Measurements from ENCODE around the gene AP3D1. TPM values are rescaled to one million over a fixed set of nuclear protein-coding genes. Genes with fewer than 3 reads are reported as not detected.

Gene AP3D1
- total RNA-seq, 1 donor from 2014 or later: 109 TPM

DNA sequence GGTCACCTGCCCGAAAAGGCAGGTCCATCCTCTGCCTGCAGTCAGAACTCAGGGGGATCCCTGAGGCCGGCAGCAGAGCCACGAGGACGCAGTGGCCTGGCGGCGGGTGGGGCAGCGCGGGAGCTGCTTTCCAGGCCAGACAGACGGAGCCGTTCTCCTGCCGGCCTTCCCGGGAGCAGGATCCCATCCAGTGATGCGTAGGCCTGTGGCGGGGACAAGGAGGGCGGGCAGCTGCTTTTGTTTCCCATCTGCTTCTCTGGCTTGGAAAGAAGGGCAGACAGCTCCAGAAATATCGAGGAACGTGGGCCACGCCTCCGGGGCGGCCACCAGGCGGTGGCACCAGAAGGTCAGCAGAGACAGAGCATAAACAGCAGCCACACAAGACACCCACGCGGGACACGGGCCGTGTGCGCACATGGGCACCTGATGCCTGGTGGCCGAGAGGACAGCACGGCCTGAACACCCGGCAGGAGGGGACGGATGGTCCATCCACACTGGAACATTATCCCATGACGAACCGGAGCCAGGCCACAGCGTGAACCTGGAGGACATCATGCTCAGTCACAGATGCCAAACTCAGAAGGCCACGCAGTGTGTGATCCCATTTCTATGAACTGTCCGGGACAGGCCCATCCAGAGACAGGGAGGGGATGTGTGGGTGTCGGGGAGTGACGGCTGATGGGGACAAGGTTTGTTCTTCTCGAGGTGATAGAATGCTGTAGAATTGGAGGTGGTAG is 86.4 kb downstream of the AP3D1 start:
- CTCF ChIA-PET: interaction anchor here (2.3 kb wide), 1 partner anchor 13 kb away, joined by 6 read pairs; no protein-coding TSS in a partner anchor
- H3K4me1 Mint-ChIP-seq: peaks cover 54% of the 10 kb centered on the region
- intact Hi-C loops (cut with micrococcal nuclease): no loop called here
- no peaks in the 10 kb centered on the region for H3K9me3 Mint-ChIP-seq
- H3K27ac Mint-ChIP-seq: no peak overlapping the region
- no peak for DNase-seq
- H3K4me3 Mint-ChIP-seq: no peak overlapping the region
- no peaks in the 10 kb centered on the region for H3K27me3 Mint-ChIP-seq
- TF ChIP-seq, protein P1, sequence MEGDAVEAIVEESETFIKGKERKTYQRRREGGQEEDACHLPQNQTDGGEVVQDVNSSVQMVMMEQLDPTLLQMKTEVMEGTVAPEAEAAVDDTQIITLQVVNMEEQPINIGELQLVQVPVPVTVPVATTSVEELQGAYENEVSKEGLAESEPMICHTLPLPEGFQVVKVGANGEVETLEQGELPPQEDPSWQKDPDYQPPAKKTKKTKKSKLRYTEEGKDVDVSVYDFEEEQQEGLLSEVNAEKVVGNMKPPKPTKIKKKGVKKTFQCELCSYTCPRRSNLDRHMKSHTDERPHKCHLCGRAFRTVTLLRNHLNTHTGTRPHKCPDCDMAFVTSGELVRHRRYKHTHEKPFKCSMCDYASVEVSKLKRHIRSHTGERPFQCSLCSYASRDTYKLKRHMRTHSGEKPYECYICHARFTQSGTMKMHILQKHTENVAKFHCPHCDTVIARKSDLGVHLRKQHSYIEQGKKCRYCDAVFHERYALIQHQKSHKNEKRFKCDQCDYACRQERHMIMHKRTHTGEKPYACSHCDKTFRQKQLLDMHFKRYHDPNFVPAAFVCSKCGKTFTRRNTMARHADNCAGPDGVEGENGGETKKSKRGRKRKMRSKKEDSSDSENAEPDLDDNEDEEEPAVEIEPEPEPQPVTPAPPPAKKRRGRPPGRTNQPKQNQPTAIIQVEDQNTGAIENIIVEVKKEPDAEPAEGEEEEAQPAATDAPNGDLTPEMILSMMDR (IDR thresholded peaks at IDR 0.05): no peak
- ATAC-seq (ENCODE audit: low read depth): no peak
- peaks cover 4% of the 10 kb centered on the region for H3K36me3 Mint-ChIP-seq (ENCODE audit: low read depth)
- POLR2A ChIA-PET: interaction anchor here (36.0 to 59.1 kb wide), 2 partner anchors 6 to 17 kb away, joined by 2723 read pairs; partner anchors contain the start of genes IZUMO4, MKNK2 and MOB3A

DNA sequence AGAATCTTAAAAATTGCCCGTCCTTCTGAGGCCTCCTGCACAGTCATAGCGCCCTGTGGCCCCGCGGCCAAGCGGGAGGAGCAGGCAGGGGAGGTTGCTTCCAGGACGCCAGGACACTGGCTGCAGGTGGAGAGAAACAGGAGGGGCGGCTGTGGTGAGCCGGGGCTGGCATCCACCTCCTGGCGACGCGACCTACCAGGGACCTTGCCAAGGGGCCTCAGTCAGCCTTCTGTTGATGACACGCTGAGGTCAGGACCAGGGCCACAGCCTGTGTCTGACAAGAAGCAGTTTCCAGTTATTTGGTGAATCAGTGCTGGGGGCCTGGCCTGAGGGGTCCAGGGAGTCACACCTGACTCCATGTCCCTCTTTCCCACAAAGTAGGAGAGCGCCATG is 87.0 kb downstream of the AP3D1 start:
- Mint-ChIP-seq H3K27me3 (no peaks in the 10 kb centered on the region), H3K9me3 (no peaks in the 10 kb centered on the region), H3K4me3 (no peak overlapping the region), H3K4me1 (peaks cover 51% of the 10 kb centered on the region), H3K36me3 (ENCODE audit: low read depth) (no peaks in the 10 kb centered on the region), H3K27ac (no peak overlapping the region)
- ChIA-PET CTCF (interaction anchor here (2.3 kb wide), 1 partner anchor 12 kb away, joined by 6 read pairs; no protein-coding TSS in a partner anchor), POLR2A (interaction anchor here (21.6 to 59.1 kb wide), 3 partner anchors 6 to 27 kb away, joined by 490 to 2723 read pairs (median 2723); partner anchors contain the start of genes IZUMO4, MKNK2 and MOB3A)
- TF ChIP-seq, protein P1 (IDR thresholded peaks at IDR 0.05): no peak
- ATAC-seq (ENCODE audit: low read depth): no peak
- no peak for DNase-seq
- intact Hi-C loops (cut with micrococcal nuclease): no loop called here

DNA sequence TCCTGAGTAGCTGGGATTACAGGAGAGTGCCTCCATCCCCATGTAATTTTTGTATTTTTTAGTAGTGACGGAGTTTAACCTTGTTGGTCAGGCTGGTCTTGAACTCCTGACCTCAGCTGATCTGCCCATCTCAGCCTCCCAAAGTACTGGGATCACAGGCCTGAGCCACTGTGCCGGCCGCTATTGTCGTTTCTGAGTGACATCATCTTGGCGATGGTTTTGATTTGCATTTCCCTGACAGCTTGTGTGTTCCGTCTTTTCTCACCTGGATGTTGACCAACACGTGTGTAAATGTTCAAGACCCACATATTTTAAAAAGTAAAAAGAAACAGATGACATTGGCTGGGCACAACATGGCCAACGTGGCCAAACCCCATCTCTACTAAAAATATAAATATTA is 87.5 kb downstream of the AP3D1 start:
- Mint-ChIP-seq H3K4me1 (peaks cover 47% of the 10 kb centered on the region), H3K36me3 (ENCODE audit: low read depth) (no peaks in the 10 kb centered on the region), H3K27me3 (no peaks in the 10 kb centered on the region), H3K4me3 (peak overlapping the region; percentile 32), H3K27ac (no peak overlapping the region), H3K9me3 (no peaks in the 10 kb centered on the region)
- POLR2A ChIA-PET: interaction anchor here (0.6 to 59.1 kb wide), 5 partner anchors 9 to 566 kb away, joined by 3 to 2723 read pairs (median 130); partner anchors contain the start of genes IZUMO4, MKNK2 and MOB3A
- intact Hi-C loops (cut with micrococcal nuclease): no loop called here
- DNase-seq (no peak), ATAC-seq (ENCODE audit: low read depth) (no peak)
- CTCF ChIA-PET: no interaction called here
- TF ChIP-seq, protein P1 (IDR thresholded peaks at IDR 0.05): no peak

DNA sequence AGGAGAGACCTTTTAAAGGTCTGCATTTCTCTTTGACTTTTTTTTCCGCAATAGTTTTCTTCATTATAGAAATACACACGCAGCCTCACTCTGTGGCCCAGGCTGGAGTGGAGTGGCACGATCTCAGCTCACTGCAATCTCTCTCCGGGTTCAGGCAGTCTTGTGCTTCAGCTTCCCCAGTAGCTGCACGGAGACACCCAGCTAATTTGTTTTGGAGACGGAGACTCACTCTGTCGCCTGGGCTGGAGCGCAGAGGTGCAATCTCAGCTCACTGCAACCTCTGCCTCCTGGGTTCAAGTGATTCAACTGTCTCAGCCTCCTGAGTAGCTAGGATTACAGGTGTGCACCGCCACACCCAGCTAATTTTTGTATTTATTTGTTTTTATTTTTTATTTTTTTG is 88.6 kb downstream of the AP3D1 start:
- Mint-ChIP-seq H3K4me1 (peaks cover 44% of the 10 kb centered on the region), H3K4me3 (peak overlapping the region; percentile 87), H3K9me3 (no peaks in the 10 kb centered on the region), H3K27me3 (no peaks in the 10 kb centered on the region), H3K36me3 (ENCODE audit: low read depth) (no peaks in the 10 kb centered on the region), H3K27ac (no peak overlapping the region)
- intact Hi-C loops (cut with micrococcal nuclease): no loop called here
- TF ChIP-seq, protein P1 (IDR thresholded peaks at IDR 0.05): no peak
- ATAC-seq (ENCODE audit: low read depth) (no peak), DNase-seq (no peak)
- POLR2A ChIA-PET: interaction anchor here (3.4 to 59.1 kb wide), 4 partner anchors 11 to 25 kb away, joined by 38 to 2723 read pairs (median 310); partner anchors contain the start of genes IZUMO4, MKNK2 and MOB3A
- CTCF ChIA-PET: no interaction called here

DNA sequence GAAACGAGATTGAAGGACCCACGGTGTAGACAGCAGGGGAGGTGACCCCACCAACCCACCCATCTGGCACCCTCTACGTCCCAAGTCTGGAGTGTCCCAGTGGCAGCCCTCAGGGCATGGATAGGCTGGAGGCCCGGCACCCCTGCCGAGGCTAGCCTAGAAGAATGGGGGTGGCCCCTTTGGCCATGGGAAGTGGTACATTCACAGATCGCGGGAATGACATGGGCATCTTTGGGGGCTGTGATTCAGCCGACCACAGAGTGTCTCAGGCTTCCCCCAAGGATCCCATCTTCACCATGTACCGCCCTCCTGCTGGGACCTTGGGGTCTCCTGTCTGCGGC is 89.0 kb downstream of the AP3D1 start:
- peaks cover 43% of the 10 kb centered on the region for H3K4me1 Mint-ChIP-seq
- peak overlapping the region; percentile 87 for H3K4me3 Mint-ChIP-seq
- CTCF ChIA-PET: interaction anchor here (0.8 kb wide), 1 partner anchor 8 kb away, joined by 3 read pairs; no protein-coding TSS in a partner anchor
- POLR2A ChIA-PET: interaction anchor here (0.6 to 59.1 kb wide), 5 partner anchors 10 to 224 kb away, joined by 3 to 2723 read pairs (median 130); partner anchors contain the start of genes IZUMO4, MKNK2 and MOB3A
- no peaks in the 10 kb centered on the region for H3K9me3 Mint-ChIP-seq
- intact Hi-C loops (cut with micrococcal nuclease): no loop called here
- DNase-seq (no peak), ATAC-seq (ENCODE audit: low read depth) (no peak)
- H3K27ac Mint-ChIP-seq: peak overlapping the region; percentile 88
- TF ChIP-seq, protein P1 (IDR thresholded peaks at IDR 0.05): no peak
- no peaks in the 10 kb centered on the region for H3K27me3 Mint-ChIP-seq
- no peaks in the 10 kb centered on the region for H3K36me3 Mint-ChIP-seq (ENCODE audit: low read depth)
